Measurements from ENCODE around the gene SEPTIN3.
A peak's percentile ranks its signal among the peaks of the same experiment; 100 is the strongest.
"Not testable (repeated sequence)": the region's sequence is repeated elsewhere in the genome, so short reads cannot be mapped to it uniquely, and the experiment has no call there.

Gene SEPTIN3

GRCh38 chr22:41940832-41941765 lies 28.1 kb upstream of the SEPTIN3 start:
- DNase-seq: no peak

GRCh38 chr22:41943661-41944209 lies 25.5 kb upstream of the SEPTIN3 start:
- no peak for DNase-seq

- peak; percentile 73 to 88 for DNase-seq
Measured at GRCh38 chr22:41946629-41947423, 22.4 kb upstream of the SEPTIN3 start, which contains the start of gene CENPM. Gene CENPM, minus strand, starts transcription at chr22:41947152. Its CDS starts 76 bp downstream, at chr22:41947076.

- no peak for DNase-seq
Measured at GRCh38 chr22:41947424-41948080, 21.7 kb upstream of the SEPTIN3 start.

GRCh38 chr22:41948142-41948541 lies 21.1 kb upstream of the SEPTIN3 start:
- DNase-seq: no peak

- DNase-seq: not testable (repeated sequence)
Measured at GRCh38 chr22:41948928-41949296, 20.3 kb upstream of the SEPTIN3 start.

GRCh38 chr22:41949297-41949965 lies 19.8 kb upstream of the SEPTIN3 start:
- no peak for DNase-seq

- no peak for DNase-seq
Measured at GRCh38 chr22:41951898-41952474, 17.3 kb upstream of the SEPTIN3 start, which contains the start of gene SMIM45. Gene SMIM45, plus strand, starts transcription at chr22:41952150.

GRCh38 chr22:41952713-41953112 lies 16.5 kb upstream of the SEPTIN3 start:
- no peak for DNase-seq

GRCh38 chr22:41957941-41958556 lies 11.2 kb upstream of the SEPTIN3 start:
- no peak for DNase-seq

- no peak for DNase-seq
Measured at GRCh38 chr22:41963453-41964111, 5.7 kb upstream of the SEPTIN3 start.

GRCh38 chr22:41964112-41964491 lies 5.1 kb upstream of the SEPTIN3 start:
- no peak for DNase-seq

- no peak for DNase-seq
Measured at GRCh38 chr22:41966225-41966606, 3.0 kb upstream of the SEPTIN3 start.

- DNase-seq: no peak
Measured at GRCh38 chr22:41966607-41967240, 2.5 kb upstream of the SEPTIN3 start.

GRCh38 chr22:41968601-41969000 lies 642 bp upstream of the SEPTIN3 start:
- no peak for DNase-seq

GRCh38 chr22:41970601-41971000 lies 1.4 kb downstream of the SEPTIN3 start:
- no peak for DNase-seq

GRCh38 chr22:41971431-41971830 lies 2.2 kb downstream of the SEPTIN3 start:
- no peak for DNase-seq

- no peak for DNase-seq
Measured at GRCh38 chr22:41974691-41975290, 5.5 kb downstream of the SEPTIN3 start.

GRCh38 chr22:41975299-41976069 lies 6.2 kb downstream of the SEPTIN3 start:
- no peak for DNase-seq
